Endothelial cell of umbilical vein (primary cell): ENCODE data around the gene CHST11.

ENCODE experiments used
- CTCF ChIP-seq, 2 donors: IDR thresholded peaks; 1 replicate in 1 of 2; 2 replicates in 1 of 2; pipeline ENCODE4 v1.5.1; 2011; ENCODE audit warnings: low read length in 2 of 2, mild to moderate bottlenecking in 2 of 2, moderate library complexity in 2 of 2, control low read depth in 1 of 2, inconsistent platforms in 1 of 2, low read depth in 1 of 2; ENCODE audit not compliant: insufficient read depth in 1 of 2; ENCODE audit errors: extremely low read depth in 1 of 2
- EZH2 ChIP-seq: IDR thresholded peaks from 2 replicates; pipeline ENCODE4 v1.6.1; 2012; ENCODE audit warnings: borderline replicate concordance, low read depth, mild to moderate bottlenecking, moderate library complexity, low read length, inconsistent platforms; ENCODE audit not compliant: severe bottlenecking
- MAX ChIP-seq: IDR thresholded peaks from 2 replicates; pipeline ENCODE4 v1.6.1; 2011; ENCODE audit not compliant: insufficient read depth, insufficient read length
- POLR2A ChIP-seq: IDR thresholded peaks from 2 replicates; pipeline ENCODE4 v1.6.1; 2012; ENCODE audit warnings: low read depth, mild to moderate bottlenecking, control low read depth, low read length
- POLR2AphosphoS5 ChIP-seq: IDR thresholded peaks from 2 replicates; pipeline ENCODE4 v1.6.1; 2012; ENCODE audit warnings: low read depth, mild to moderate bottlenecking, control low read depth, low read length, moderate library complexity; ENCODE audit not compliant: insufficient read depth

DNA sequence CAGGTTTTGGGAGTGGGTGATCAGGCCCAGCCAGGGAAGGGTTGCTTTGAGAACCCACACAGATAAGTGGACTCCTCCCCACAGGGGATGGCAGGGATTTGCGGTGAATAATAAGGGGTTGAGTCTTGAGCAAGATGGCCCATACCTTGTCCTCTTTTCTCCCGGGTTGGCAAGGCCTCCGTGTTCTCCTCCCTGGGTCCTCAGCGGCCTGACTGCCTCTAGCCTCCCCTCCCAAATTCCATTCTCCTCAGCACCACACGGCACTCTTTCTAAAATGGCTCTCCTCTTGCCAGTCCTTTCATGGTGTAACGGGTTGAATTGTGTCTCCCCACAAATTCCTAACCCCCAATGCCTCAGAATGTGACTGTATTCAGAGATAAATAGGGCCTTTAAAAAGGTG, 70.0 kb downstream of the CHST11 start:
- TF ChIP-seq POLR2A (no peak), CTCF (IDR thresholded peaks at IDR 0.05; ENCODE audit: extremely low read depth in 1 of 2, insufficient read depth in 1 of 2, low read depth in 1 of 2, low read length in 2 of 2) (no peak), MAX (no peak), EZH2 (no peak), POLR2AphosphoS5 (no peak)
